IMR-90 (cell line): ENCODE measurements around the gene NPDC1. TPM values are rescaled to one million over a fixed set of nuclear protein-coding genes. Genes with fewer than 3 reads are reported as not detected.

ENCODE experiments used
- ATAC-seq: fragments of 200-7000 bp; cut with Tn5 transposase; 2 replicates; pipeline ENCODE4 v1.9.1; 2020; ENCODE audit warnings: low read depth, mild to moderate bottlenecking, moderate library complexity
- BruUV-seq: library from RNA; stranded (reverse); fragments of 400-500 nt; replicated peaks from 2 replicates; lab custom pipeline; 2021; lab: Mats Ljungman, UMichigan
- CTCF ChIA-PET: fragments of 300-600 bp; formaldehyde crosslinking; extraction: SDS; loops from one replicate; lab custom pipeline; 2021; ENCODE audit warnings: antibody characterized with exemption; lab: Yijun Ruan, JAX
- POLR2A ChIA-PET: fragments of 300-600 bp; sonication (Branson Sonifier 250); formaldehyde crosslinking; loops from one replicate; lab custom pipeline; 2022; ENCODE audit warnings: antibody characterized with exemption; ENCODE audit not compliant: unreplicated experiment; lab: Charles Lee
- DNase-seq: peaks from one replicate; pipeline ENCODE4 v3.0.0; 2013
- H2AFZ ChIP-seq: replicated peaks from 2 replicates; pipeline ENCODE3; 2013; ENCODE audit warnings: low read length, mild to moderate bottlenecking; ENCODE audit not compliant: poor library complexity
- H2AK5ac ChIP-seq: 2 replicates; pipeline ENCODE4 v1.6.1; 2013; ENCODE audit warnings: low read depth, low read length, inconsistent platforms
- H2AK9ac ChIP-seq: replicated peaks from 2 replicates; pipeline ENCODE3; 2013; ENCODE audit warnings: mild to moderate bottlenecking, low read depth, low read length, moderate library complexity; ENCODE audit not compliant: poor library complexity
- H2BK120ac ChIP-seq: 2 replicates; pipeline ENCODE4 v1.6.1; 2013; ENCODE audit warnings: low read depth, low read length, inconsistent platforms
- H2BK15ac ChIP-seq: 3 replicates; pipeline ENCODE4 v1.6.1; 2013; ENCODE audit warnings: low read depth, low read length, inconsistent platforms
- H2BK20ac ChIP-seq: 2 replicates; pipeline ENCODE4 v1.6.1; 2013; ENCODE audit warnings: low read depth, mild to moderate bottlenecking, inconsistent platforms, low read length, moderate library complexity
- H2BK5ac ChIP-seq: 2 replicates; pipeline ENCODE4 v1.6.1; 2013; ENCODE audit warnings: mild to moderate bottlenecking, low read depth, low read length, inconsistent platforms; ENCODE audit not compliant: poor library complexity, severe bottlenecking
- H3K14ac ChIP-seq: replicated peaks from 2 replicates; pipeline ENCODE4 v1.6.1; 2013; ENCODE audit warnings: low read depth, low read length, inconsistent platforms
- H3K18ac ChIP-seq: 2 replicates; pipeline ENCODE4 v1.6.1; 2013; ENCODE audit warnings: low read depth, low read length, control low read depth
- H3K23ac ChIP-seq: 2 replicates; pipeline ENCODE4 v1.6.1; 2013; ENCODE audit warnings: low read depth, low read length, inconsistent platforms
- H3K27ac ChIP-seq: 2 replicates; pipeline ENCODE4 v1.5.1; 2013; ENCODE audit warnings: mild to moderate bottlenecking, control low read depth, low read length; ENCODE audit not compliant: insufficient read depth
- H3K27me3 ChIP-seq: 2 replicates; pipeline ENCODE4 v1.6.1; 2013; ENCODE audit warnings: low read length; ENCODE audit not compliant: control insufficient read depth, insufficient read depth
- H3K36me3 ChIP-seq: 2 replicates; pipeline ENCODE4 v1.6.1; 2013; ENCODE audit warnings: low read length, mixed read lengths; ENCODE audit not compliant: control insufficient read depth, insufficient read depth
- H3K4ac ChIP-seq: 2 replicates; pipeline ENCODE4 v1.6.1; 2013; ENCODE audit warnings: low read depth, low read length, inconsistent platforms
- H3K4me1 ChIP-seq: 2 replicates; pipeline ENCODE4 v1.6.1; 2013; ENCODE audit warnings: low read length, mixed read lengths; ENCODE audit not compliant: control insufficient read depth, insufficient read depth
- H3K4me2 ChIP-seq: 2 replicates; pipeline ENCODE4 v1.6.1; 2013; ENCODE audit warnings: low read depth, mild to moderate bottlenecking, control low read depth, low read length, moderate library complexity
- H3K4me3 ChIP-seq: 2 replicates; pipeline ENCODE4 v1.5.1; 2013; ENCODE audit warnings: low read depth, mild to moderate bottlenecking, control low read depth, low read length, moderate library complexity; ENCODE audit not compliant: insufficient read depth
- H3K56ac ChIP-seq: 2 replicates; pipeline ENCODE4 v1.6.1; 2013; ENCODE audit warnings: low read length, inconsistent platforms; ENCODE audit not compliant: insufficient read depth; ENCODE audit errors: extremely low read depth
- H3K79me1 ChIP-seq, 2 experiments: 2 replicates each; pipeline ENCODE4 v1.6.1; 2013; ENCODE audit warnings: low read length in 2 of 2, inconsistent platforms in 1 of 2, low read depth in 1 of 2
- H3K9ac ChIP-seq: 2 replicates; pipeline ENCODE4 v1.6.1; 2013; ENCODE audit warnings: low read depth, low read length, control low read depth
- H3K9me1 ChIP-seq: 2 replicates; pipeline ENCODE4 v1.6.1; 2013; ENCODE audit warnings: low read length, inconsistent platforms; ENCODE audit not compliant: insufficient read depth
- H3K9me3 ChIP-seq: 2 replicates; pipeline ENCODE4 v1.6.1; 2013; ENCODE audit warnings: low read length; ENCODE audit not compliant: control insufficient read depth, insufficient read depth
- H4K20me1 ChIP-seq: 2 replicates; pipeline ENCODE4 v1.6.1; 2013; ENCODE audit warnings: low read length, inconsistent platforms; ENCODE audit not compliant: insufficient read depth
- H4K5ac ChIP-seq: 2 replicates; pipeline ENCODE4 v1.6.1; 2013; ENCODE audit warnings: mild to moderate bottlenecking, low read depth, low read length, control low read depth
- H4K8ac ChIP-seq, 2 experiments: 2 replicates each; pipeline ENCODE4 v1.6.1; 2013; ENCODE audit warnings: low read depth in 2 of 2, low read length in 2 of 2, control low read depth in 1 of 2, inconsistent platforms in 1 of 2
- H4K91ac ChIP-seq: 2 replicates; pipeline ENCODE4 v1.6.1; 2013; ENCODE audit warnings: low read depth, low read length, inconsistent platforms; ENCODE audit not compliant: insufficient read depth
- CEBPB ChIP-seq: IDR thresholded peaks from 2 replicates; pipeline ENCODE4 v1.6.1; 2012; ENCODE audit warnings: low read depth, low read length, improper control_type of control experiment
- ELK1 ChIP-seq: fragments of 150-350 bp; IDR thresholded peaks from 2 replicates; pipeline ENCODE4 v1.6.1; 2016; ENCODE audit warnings: low read depth, mild to moderate bottlenecking, low read length, moderate library complexity, borderline replicate concordance
- FOS ChIP-seq: fragments of 150-350 bp; IDR thresholded peaks from 2 replicates; pipeline ENCODE4 v1.6.1; 2016; ENCODE audit warnings: low read depth, low read length
- MAZ ChIP-seq: IDR thresholded peaks from 2 replicates; pipeline ENCODE4 v1.6.1; 2012; ENCODE audit warnings: low read depth, mild to moderate bottlenecking, low read length, improper control_type of control experiment, moderate library complexity, borderline replicate concordance
- MXI1 ChIP-seq: IDR thresholded peaks from 2 replicates; pipeline ENCODE4 v1.6.1; 2012; ENCODE audit warnings: low read depth, mild to moderate bottlenecking, low read length, moderate library complexity, borderline replicate concordance
- NFE2L2 ChIP-seq: fragments of 150-350 bp; IDR thresholded peaks from 2 replicates; pipeline ENCODE4 v1.6.1; 2016; ENCODE audit warnings: low read depth, mild to moderate bottlenecking, low read length
- POLR2A ChIP-seq: IDR thresholded peaks from 2 replicates; pipeline ENCODE4 v1.6.1; 2012; ENCODE audit warnings: mild to moderate bottlenecking, low read depth, low read length
- RAD21 ChIP-seq: IDR thresholded peaks from 2 replicates; pipeline ENCODE4 v1.6.1; 2012; ENCODE audit warnings: low read length, improper control_type of control experiment
- RCOR1 ChIP-seq: IDR thresholded peaks from 2 replicates; pipeline ENCODE4 v1.6.1; 2012; ENCODE audit warnings: mild to moderate bottlenecking, low read length, improper control_type of control experiment; ENCODE audit not compliant: insufficient replicate concordance
- RFX5 ChIP-seq: IDR thresholded peaks from 2 replicates; pipeline ENCODE4 v1.8.0; 2012; ENCODE audit warnings: low read depth, mild to moderate bottlenecking, low read length, moderate library complexity
- SMC3 ChIP-seq: fragments of 150-350 bp; IDR thresholded peaks from 2 replicates; pipeline ENCODE4 v1.6.1; 2016; ENCODE audit warnings: low read depth, mild to moderate bottlenecking, antibody characterized with exemption, low read length, moderate library complexity
- USF2 ChIP-seq: fragments of 150-350 bp; IDR thresholded peaks from 2 replicates; pipeline ENCODE4 v1.6.1; 2017; ENCODE audit warnings: mild to moderate bottlenecking, antibody characterized with exemption, low read length, low read depth
- WGBS, 2 experiments: methylation state at CpG; one replicate each; pipeline versions ENCODE4 v1.1.5 to v1.1.7; 2013; ENCODE audit warnings: missing lambda C conversion rate in 2 of 2; ENCODE audit not compliant: insufficient read length in 1 of 2; ENCODE audit errors: extremely low coverage in 2 of 2; 5-methylcytosine and 5-hydroxymethylcytosine counted together
- dilution Hi-C: fragments of 300-500 bp; cut with HindIII; formaldehyde crosslinking; loops from one replicate; pipeline ENCODE4 v1.14.3; 2018; ENCODE audit warnings: low sequenced_read_pairs; ENCODE audit not compliant: unreplicated experiment
- in situ Hi-C: fragments of 300-500 bp; cut with MboI; formaldehyde crosslinking; loops from 3 replicates; pipeline ENCODE4 v1.14.3; 2019; ENCODE audit warnings: low sequenced_read_pairs, inconsistent platforms, mixed read lengths
- intact Hi-C: fragments of 100-400 bp; cut with micrococcal nuclease; formaldehyde crosslinking; loops from 2 replicates; pipeline ENCODE4 v1.10.0; 2022
- polyA plus RNA-seq, 3 experiments: library from polyadenylated mRNA; depleted of rRNA; stranded (reverse); fragments of >200 nt; gene quantifications; 2 replicates each; pipeline ENCODE4 v1.2.3, GENCODE V29; 2012; ENCODE audit warnings: low replicate concordance in 1 of 3
- total RNA-seq: library from RNA; depleted of rRNA; stranded (reverse); fragments of >200 nt; gene quantifications from 2 replicates; pipeline ENCODE4 v1.2.3, GENCODE V29; 2012
- TF ChIP-seq, protein P1 (sequence below): conservative IDR thresholded peaks from 2 replicates; pipeline ENCODE4 v1.5.1; 2012; ENCODE audit warnings: mild to moderate bottlenecking, low read depth, low read length, improper control_type of control experiment

The NPDC1 gene
- total and polyA plus RNA-seq, 2 of the 4 experiments (the other 2 are of a cell fraction) = 2.7 to 58.1 TPM

DNA sequence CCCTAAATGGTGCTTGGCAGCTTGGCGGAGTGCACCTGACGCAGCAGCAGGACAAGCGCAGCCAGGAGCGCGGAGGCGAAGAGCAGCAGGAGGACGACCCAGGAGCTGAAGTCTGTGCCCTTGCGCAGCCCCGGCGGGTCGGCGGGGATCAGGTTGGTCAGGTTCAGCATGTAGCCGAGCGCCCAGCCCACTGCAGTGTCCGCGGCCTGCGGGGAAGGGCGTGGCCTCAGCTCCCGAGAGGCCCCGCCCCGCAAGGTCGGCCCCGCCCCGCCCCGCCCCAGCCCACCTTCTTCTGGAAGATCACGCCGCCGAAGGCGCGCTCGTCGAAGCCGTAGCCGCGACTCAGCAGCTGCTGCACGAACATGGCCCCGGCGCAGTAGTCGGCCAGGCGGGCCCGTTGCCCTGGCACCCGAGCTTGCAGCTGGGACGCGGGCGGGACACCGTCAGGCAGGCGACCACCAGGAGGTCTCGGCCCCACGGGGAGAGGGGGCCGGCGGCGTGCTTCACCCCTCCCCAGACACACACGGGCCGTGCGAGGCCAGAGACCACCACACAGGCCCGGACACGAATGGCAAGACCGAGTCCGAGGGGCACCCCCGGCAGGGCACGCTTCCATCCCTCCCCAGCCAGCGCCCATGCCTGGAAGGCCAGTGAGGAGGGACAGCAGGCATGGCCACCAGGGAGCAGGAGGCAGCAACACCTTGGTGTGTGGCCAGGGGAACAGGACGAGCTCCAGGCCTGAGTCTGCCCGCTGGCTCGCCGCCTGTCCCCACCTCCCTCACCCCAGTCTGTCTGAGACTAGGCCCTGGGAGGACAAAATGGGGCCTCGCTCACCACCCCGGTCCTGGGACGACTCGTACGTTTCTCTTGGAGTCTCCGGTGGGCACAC, 2.9 kb upstream of the NPDC1 start:
- H3K18ac ChIP-seq = no peak overlapping the region
- H3K36me3 ChIP-seq = no peaks in the 10 kb centered on the region
- H3K9ac ChIP-seq = no peak overlapping the region
- H4K5ac ChIP-seq = no peak overlapping the region
- TF ChIP-seq SMC3 (no peak), NFE2L2 (no peak), MAZ (no peak), RAD21 (no peak), CEBPB (no peak), MXI1 (no peak), POLR2A (no peak), FOS (no peak), RCOR1 (no peak), ELK1 (no peak), USF2 (no peak), RFX5 (no peak)
- TF ChIP-seq, protein P1, sequence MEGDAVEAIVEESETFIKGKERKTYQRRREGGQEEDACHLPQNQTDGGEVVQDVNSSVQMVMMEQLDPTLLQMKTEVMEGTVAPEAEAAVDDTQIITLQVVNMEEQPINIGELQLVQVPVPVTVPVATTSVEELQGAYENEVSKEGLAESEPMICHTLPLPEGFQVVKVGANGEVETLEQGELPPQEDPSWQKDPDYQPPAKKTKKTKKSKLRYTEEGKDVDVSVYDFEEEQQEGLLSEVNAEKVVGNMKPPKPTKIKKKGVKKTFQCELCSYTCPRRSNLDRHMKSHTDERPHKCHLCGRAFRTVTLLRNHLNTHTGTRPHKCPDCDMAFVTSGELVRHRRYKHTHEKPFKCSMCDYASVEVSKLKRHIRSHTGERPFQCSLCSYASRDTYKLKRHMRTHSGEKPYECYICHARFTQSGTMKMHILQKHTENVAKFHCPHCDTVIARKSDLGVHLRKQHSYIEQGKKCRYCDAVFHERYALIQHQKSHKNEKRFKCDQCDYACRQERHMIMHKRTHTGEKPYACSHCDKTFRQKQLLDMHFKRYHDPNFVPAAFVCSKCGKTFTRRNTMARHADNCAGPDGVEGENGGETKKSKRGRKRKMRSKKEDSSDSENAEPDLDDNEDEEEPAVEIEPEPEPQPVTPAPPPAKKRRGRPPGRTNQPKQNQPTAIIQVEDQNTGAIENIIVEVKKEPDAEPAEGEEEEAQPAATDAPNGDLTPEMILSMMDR = no peak
- no peaks in the 10 kb centered on the region for H3K9me1 ChIP-seq
- no peak overlapping the region for H3K56ac ChIP-seq
- H2AFZ ChIP-seq = no peak overlapping the region
- H3K4me2 ChIP-seq = no peak overlapping the region
- no peak overlapping the region for H3K4ac ChIP-seq
- in situ Hi-C loops (no loop called here), intact Hi-C loops (no loop called here), dilution Hi-C loops (no loop called here)
- H4K20me1 ChIP-seq = peaks cover 14% of the 10 kb centered on the region
- no peak overlapping the region for H2BK120ac ChIP-seq
- H2BK15ac ChIP-seq = no peak overlapping the region
- H2BK5ac ChIP-seq = no peak overlapping the region
- CTCF ChIA-PET = interaction anchor here (1.1 kb wide), 1 partner anchor 15 kb away, joined by 3 read pairs; no protein-coding TSS in a partner anchor
- H3K4me3 ChIP-seq = no peak overlapping the region
- no peak overlapping the region for H3K23ac ChIP-seq
- no peak overlapping the region for H3K14ac ChIP-seq
- H4K91ac ChIP-seq = no peak overlapping the region
- H3K27me3 ChIP-seq = peaks cover 58% of the 10 kb centered on the region
- H4K8ac ChIP-seq = no peak overlapping the region
- H3K79me1 ChIP-seq = peaks cover 5 to 10% of the 10 kb centered on the region in 2 experiments; a peak in 3 of 4 replicates
- no peak overlapping the region for H2AK9ac ChIP-seq
- H2AK5ac ChIP-seq = no peak overlapping the region
- DNase-seq (no peak), ATAC-seq (no peak)
- no peak overlapping the region for H2BK20ac ChIP-seq
- POLR2A ChIA-PET = no interaction called here
- BruUV-seq = no TSS peak
- H3K27ac ChIP-seq = no peak overlapping the region
- H3K4me1 ChIP-seq = peaks cover 11% of the 10 kb centered on the region
- 29% methylated on average over 47 of the region's 72 CpGs; no CpG with 5 or more reads in 1 of the 2 experiments for WGBS, 2 experiments
- no peaks in the 10 kb centered on the region for H3K9me3 ChIP-seq
